ENCODE data around the gene C15orf39. TPM values are rescaled to one million over a fixed set of nuclear protein-coding genes. Genes with fewer than 3 reads are reported as not detected.

The C15orf39 gene
- polyA plus RNA-seq, 3 donors = 8.9 to 80.7 (median 18.2) TPM

DNA sequence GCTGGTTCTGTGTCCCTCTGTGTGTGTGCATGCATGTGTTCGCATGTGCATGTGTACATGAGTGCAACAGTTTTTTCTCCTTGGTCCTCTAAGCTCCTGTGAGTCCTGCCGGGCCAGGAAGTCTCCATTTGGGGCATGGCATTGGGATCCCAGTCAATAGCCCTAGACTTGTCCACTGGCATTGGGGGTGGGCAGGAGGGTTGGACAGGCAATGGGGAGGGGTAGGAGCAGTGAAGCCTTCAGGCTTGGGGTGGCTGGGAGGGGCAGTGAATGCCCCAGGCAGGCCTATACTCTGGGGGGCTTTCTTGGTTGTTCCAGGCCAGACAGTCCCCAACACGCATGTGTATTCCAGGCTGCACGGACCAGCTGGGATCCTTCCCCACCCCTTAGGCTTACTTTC lies 15.6 kb upstream of the C15orf39 start:
- H3K4me1 Mint-ChIP-seq = peaks cover 27% of the 10 kb centered on the region
- Histone ChIP-seq H3K4me1 (ENCODE audit: control insufficient read depth in 1 of 2, insufficient read depth in 2 of 2, low read length in 2 of 2) (peaks cover 23% of the 10 kb centered on the region in 2 donors), H3K4me3 (replicated peaks in 1 of 3; ENCODE audit: low read depth in 2 of 3, low read length in 3 of 3) (no peak overlapping the region), H3K27me3 (ENCODE audit: control insufficient read depth in 2 of 2, insufficient read depth in 2 of 2, low read length in 2 of 2) (no peaks in the 10 kb centered on the region), H3K9ac (ENCODE audit: insufficient read depth, low read length, poor library complexity, severe bottlenecking) (no peak overlapping the region), H3K9me3 (replicated peaks in 1 of 2; ENCODE audit: control insufficient read depth in 1 of 2, insufficient read depth in 1 of 2, low read length in 2 of 2) (peaks cover 0 to 13% of the 10 kb centered on the region in 2 donors), H2AFZ (ENCODE audit: insufficient read depth, low read depth, low read length, poor library complexity, severe bottlenecking) (no peak overlapping the region), H3K27ac (ENCODE audit: low read depth in 1 of 2, low read length in 2 of 2) (no peak overlapping the region), H3K36me3 (replicated peaks in 1 of 2; ENCODE audit: control insufficient read depth in 1 of 2, insufficient read depth in 2 of 2, low read length in 2 of 2) (no peaks in the 10 kb centered on the region), H3K79me2 (ENCODE audit: insufficient read depth, low read length) (no peaks in the 10 kb centered on the region), H4K20me1 (ENCODE audit: insufficient read depth, low read length) (no peaks in the 10 kb centered on the region), H3K4me2 (replicated peaks; ENCODE audit: extremely low read depth, low read length, poor library complexity, severe bottlenecking) (no peak overlapping the region)
- no peak for TF ChIP-seq CTCF (IDR thresholded peaks at IDR 0.05)
- peaks cover 5 to 9% (median 8%) of the 10 kb centered on the region in 3 donors for H3K27me3 Mint-ChIP-seq (ENCODE audit: low read depth in 3 of 3)
- intact Hi-C loops (cut with micrococcal nuclease) = loop anchor here (5.0 to 10.0 kb wide), 2 partner anchors 34 to 51 kb away; no protein-coding TSS in a partner anchor
- H3K36me3 Mint-ChIP-seq = peaks cover 0 to 7% of the 10 kb centered on the region in 2 donors
- WGBS (ENCODE audit: insufficient coverage) = 81% methylated on average over 2 of the region's 4 CpGs
- peaks cover 3 to 13% (median 8%) of the 10 kb centered on the region in 7 donors for H3K9me3 Mint-ChIP-seq
- H3K4me3 Mint-ChIP-seq = no peak overlapping the region
- DNase-seq = no peak
- H3K27ac Mint-ChIP-seq = no peak overlapping the region

DNA sequence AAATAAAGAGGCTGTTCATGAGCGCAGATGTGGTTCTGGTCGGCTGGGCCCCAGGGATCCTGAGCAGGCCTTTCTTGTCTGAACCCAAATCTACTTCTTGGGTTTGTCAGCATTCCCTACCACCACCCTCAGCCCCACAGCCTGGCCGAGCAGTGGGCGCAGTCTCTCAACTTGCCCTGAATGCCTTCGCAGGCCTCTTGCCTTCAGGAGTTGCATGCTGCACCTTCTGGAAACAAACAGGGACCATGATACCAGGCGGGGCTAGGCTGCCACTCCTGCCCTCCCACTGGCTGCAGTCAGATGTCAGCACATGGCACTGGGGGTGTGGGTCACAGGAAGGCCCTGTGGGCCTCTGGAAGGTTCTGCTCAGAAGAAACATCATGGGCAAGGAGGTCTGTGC lies 13.2 kb upstream of the C15orf39 start:
- Mint-ChIP-seq H3K36me3 (peaks cover 0 to 4% of the 10 kb centered on the region in 2 donors), H3K4me3 (no peak overlapping the region), H3K9me3 (peaks cover 3 to 14% (median 11%) of the 10 kb centered on the region in 7 donors), H3K27ac (no peak overlapping the region), H3K27me3 (ENCODE audit: low read depth in 3 of 3) (peaks cover 3 to 11% (median 6%) of the 10 kb centered on the region in 3 donors), H3K4me1 (peaks cover 25% of the 10 kb centered on the region)
- no peak overlapping the region for H3K9ac ChIP-seq (ENCODE audit: insufficient read depth, low read length, poor library complexity, severe bottlenecking)
- no peak overlapping the region for H3K4me3 ChIP-seq (replicated peaks in 1 of 3; ENCODE audit: low read depth in 2 of 3, low read length in 3 of 3)
- no peak for TF ChIP-seq CTCF (IDR thresholded peaks at IDR 0.05)
- no peaks in the 10 kb centered on the region for H3K79me2 ChIP-seq (ENCODE audit: insufficient read depth, low read length)
- no peaks in the 10 kb centered on the region for H3K36me3 ChIP-seq (replicated peaks in 1 of 2; ENCODE audit: control insufficient read depth in 1 of 2, insufficient read depth in 2 of 2, low read length in 2 of 2)
- H3K4me2 ChIP-seq (replicated peaks; ENCODE audit: extremely low read depth, low read length, poor library complexity, severe bottlenecking) = no peak overlapping the region
- H3K4me1 ChIP-seq (ENCODE audit: control insufficient read depth in 1 of 2, insufficient read depth in 2 of 2, low read length in 2 of 2) = peaks cover 21 to 24% of the 10 kb centered on the region in 2 donors
- H3K27ac ChIP-seq (ENCODE audit: low read depth in 1 of 2, low read length in 2 of 2) = no peak overlapping the region
- H3K27me3 ChIP-seq (ENCODE audit: control insufficient read depth in 2 of 2, insufficient read depth in 2 of 2, low read length in 2 of 2) = no peaks in the 10 kb centered on the region
- no peak for DNase-seq
- 100% methylated on average over 6 of the region's 6 CpGs for whole genome bisulfite sequencing (ENCODE audit: insufficient coverage)
- intact Hi-C loops (cut with micrococcal nuclease) = loop anchor here (5.0 to 10.0 kb wide), 2 partner anchors 36 to 54 kb away; no protein-coding TSS in a partner anchor
- no peak overlapping the region for H2AFZ ChIP-seq (ENCODE audit: insufficient read depth, low read depth, low read length, poor library complexity, severe bottlenecking)
- no peaks in the 10 kb centered on the region for H4K20me1 ChIP-seq (ENCODE audit: insufficient read depth, low read length)
- H3K9me3 ChIP-seq (replicated peaks in 1 of 2; ENCODE audit: control insufficient read depth in 1 of 2, insufficient read depth in 1 of 2, low read length in 2 of 2) = peaks cover 0 to 15% of the 10 kb centered on the region in 2 donors
